GM23338 (cell line): ENCODE measurements around the gene SAP130. TPM values are rescaled to one million over a fixed set of nuclear protein-coding genes. Genes with fewer than 3 reads are reported as not detected.

ENCODE experiments used
- ATAC-seq: fragments of 200-7000 bp; cut with Tn5 transposase; 3 replicates; pipeline ENCODE4 v1.9.1; 2020
- DNase-seq: peaks from one replicate; pipeline ENCODE4 v3.0.0-alpha.2; 2015; ENCODE audit warnings: low spot score
- H2AFZ ChIP-seq: fragments of 200-600 bp; sonication (generic); 2 replicates; pipeline ENCODE4 v1.8.0; 2016; ENCODE audit warnings: antibody characterized with exemption, mild to moderate bottlenecking, moderate library complexity
- H3F3A ChIP-seq: fragments of 200-600 bp; sonication (generic); replicated peaks from 2 replicates; pipeline ENCODE4 v1.8.0; 2017; ENCODE audit warnings: antibody characterized with exemption, mixed run types, low read depth
- H3K27ac ChIP-seq: fragments of 200-600 bp; sonication (generic); 2 replicates; pipeline ENCODE4 v1.6.1; 2016; ENCODE audit warnings: low read depth
- H3K27me3 ChIP-seq: fragments of 200-600 bp; sonication (generic); 2 replicates; pipeline ENCODE4 v1.8.0; 2016; ENCODE audit warnings: mild to moderate bottlenecking, mixed run types, moderate library complexity; ENCODE audit not compliant: insufficient read depth
- H3K36me3 ChIP-seq: fragments of 200-600 bp; sonication (generic); 2 replicates; pipeline ENCODE4 v1.8.0; 2016; ENCODE audit warnings: mild to moderate bottlenecking; ENCODE audit not compliant: insufficient read depth
- H3K4me1 ChIP-seq: fragments of 200-600 bp; sonication (generic); 2 replicates; pipeline ENCODE4 v1.8.0; 2016; ENCODE audit warnings: mild to moderate bottlenecking, moderate library complexity; ENCODE audit not compliant: insufficient read depth
- H3K4me2 ChIP-seq: fragments of 200-600 bp; sonication (generic); 2 replicates; pipeline ENCODE4 v1.7.1; 2017; ENCODE audit warnings: mixed run types
- H3K4me3 ChIP-seq: fragments of 200-600 bp; sonication (generic); 2 replicates; pipeline ENCODE4 v1.6.1; 2016; ENCODE audit warnings: mixed run types
- H3K79me2 ChIP-seq: fragments of 200-600 bp; sonication (generic); replicated peaks from 2 replicates; pipeline ENCODE4 v1.8.0; 2017; ENCODE audit warnings: mild to moderate bottlenecking; ENCODE audit not compliant: insufficient read depth
- H3K9me2 ChIP-seq: fragments of 200-600 bp; sonication (generic); 2 replicates; pipeline ENCODE4 v1.8.0; 2017; ENCODE audit not compliant: insufficient read depth
- H4K20me1 ChIP-seq: fragments of 200-600 bp; sonication (generic); replicated peaks from 2 replicates; pipeline ENCODE4 v1.8.0; 2017; ENCODE audit warnings: mild to moderate bottlenecking; ENCODE audit not compliant: insufficient read depth
- H3K27ac Mint-ChIP-seq: 2 replicates; pipeline ENCODE4 v1.8.0; 2020; ENCODE audit warnings: inconsistent platforms, mild to moderate bottlenecking, moderate library complexity, mixed read lengths
- H3K27me3 Mint-ChIP-seq: 3 replicates; pipeline ENCODE4 v1.8.0; 2022; ENCODE audit warnings: low read depth, mild to moderate bottlenecking, moderate library complexity, mixed read lengths, inconsistent platforms; ENCODE audit not compliant: insufficient read depth, poor library complexity
- H3K36me3 Mint-ChIP-seq: 3 replicates; pipeline ENCODE4 v1.8.0; 2021; ENCODE audit warnings: low read depth, mild to moderate bottlenecking, inconsistent platforms, moderate library complexity, mixed read lengths
- H3K4me1 Mint-ChIP-seq: 3 replicates; pipeline ENCODE4 v1.8.0; 2020; ENCODE audit warnings: mild to moderate bottlenecking, inconsistent platforms, mixed read lengths
- H3K4me3 Mint-ChIP-seq: 3 replicates; pipeline ENCODE4 v1.8.0; 2021; ENCODE audit warnings: moderate library complexity, mild to moderate bottlenecking, inconsistent platforms, mixed read lengths
- H3K9me3 Mint-ChIP-seq: 3 replicates; pipeline ENCODE4 v1.8.0; 2020; ENCODE audit warnings: moderate library complexity, mild to moderate bottlenecking, inconsistent platforms, mixed read lengths
- CREB1 ChIP-seq: fragments of 250-450 bp; sonication (Bioruptor Pico); IDR thresholded peaks from 2 replicates; pipeline ENCODE4 v1.5.0; 2020; ENCODE audit warnings: low read depth, mild to moderate bottlenecking, moderate library complexity
- CTCF ChIP-seq, 2 experiments: fragments of 200-600 bp in 1 of 2; sonication (generic) in 1 of 2; conservative IDR thresholded peaks; 2 replicates each; pipeline versions ENCODE4 v1.5.1 to v1.6.1; 2016 to 2017; ENCODE audit warnings: antibody characterized with exemption in 2 of 2, low read depth in 2 of 2, mild to moderate bottlenecking in 2 of 2, moderate library complexity in 1 of 2
- ETS1 ChIP-seq: IDR thresholded peaks from 2 replicates; pipeline ENCODE4 v1.6.1; 2016; ENCODE audit warnings: antibody characterized with exemption
- EZH2 ChIP-seq: fragments of 200-600 bp; sonication (generic); IDR thresholded peaks from one replicate; pipeline ENCODE4 v1.8.0; 2017; ENCODE audit warnings: antibody characterized with exemption, mild to moderate bottlenecking, low read depth; ENCODE audit not compliant: unreplicated experiment
- EZH2phosphoT487 ChIP-seq: fragments of 200-600 bp; sonication (generic); IDR thresholded peaks from one replicate; pipeline ENCODE4 v1.8.1; 2018; ENCODE audit warnings: antibody characterized with exemption; ENCODE audit not compliant: unreplicated experiment
- JUNB ChIP-seq: IDR thresholded peaks from one replicate; pipeline ENCODE4 v1.6.1; 2016; ENCODE audit warnings: antibody characterized with exemption; ENCODE audit not compliant: unreplicated experiment
- NANOG ChIP-seq: IDR thresholded peaks from 2 replicates; pipeline ENCODE4 v1.6.1; 2016; ENCODE audit warnings: antibody characterized with exemption, borderline replicate concordance
- POLR2AphosphoS5 ChIP-seq: IDR thresholded peaks from 2 replicates; pipeline ENCODE4 v1.6.1; 2016; ENCODE audit warnings: antibody characterized with exemption, low read depth
- STAT1 ChIP-seq: IDR thresholded peaks from one replicate; pipeline ENCODE4 v1.6.1; 2016; ENCODE audit warnings: antibody characterized with exemption; ENCODE audit not compliant: unreplicated experiment
- ZNF114 ChIP-seq: fragments of 250-450 bp; sonication (Bioruptor Pico); IDR thresholded peaks from 2 replicates; pipeline ENCODE4 v1.5.0; 2020; ENCODE audit warnings: mild to moderate bottlenecking, moderate library complexity
- ZNF331 ChIP-seq: fragments of 250-450 bp; sonication (Bioruptor Pico); IDR thresholded peaks from 2 replicates; pipeline ENCODE4 v1.5.0; 2020; ENCODE audit warnings: low read depth, mild to moderate bottlenecking, moderate library complexity
- polyA plus RNA-seq: library from polyadenylated mRNA; unstranded; fragments of >200 nt; fragmentation: Nextera tagmentation; extraction: Ambion mirVana; gene quantifications from 2 replicates; pipeline ENCODE4 v1.2.1, GENCODE V29; 2016
- total RNA-seq: library from RNA; depleted of rRNA; stranded (reverse); fragments of >200 nt; shearing (Covaris generic); gene quantifications from 2 replicates; pipeline ENCODE4 v1.2.3, GENCODE V29; 2014
- TF ChIP-seq, protein P1 (sequence below): fragments of 250-450 bp; sonication (Bioruptor Pico); IDR thresholded peaks from 2 replicates; pipeline ENCODE4 v1.5.0; 2020; ENCODE audit warnings: mild to moderate bottlenecking, moderate library complexity
- TF ChIP-seq, protein P2 (sequence below): IDR thresholded peaks from one replicate; pipeline ENCODE4 v1.6.1; 2018; ENCODE audit warnings: antibody characterized with exemption; ENCODE audit not compliant: unreplicated experiment

Gene SAP130
- total and polyA plus RNA-seq, 2 experiments from 2014 or later = 19.5 to 35.1 TPM

GRCh38 chr2:127927384-127927783, 100.5 kb downstream of the SAP130 start:
- H3K27me3 Mint-ChIP-seq = peaks cover 6% of the 10 kb centered on the region
- H3K27ac Mint-ChIP-seq = no peak overlapping the region
- TF ChIP-seq STAT1 (no peak), JUNB (no peak), ZNF114 (CRISPR knock-in tag) (no peak), ZNF331 (CRISPR knock-in tag) (no peak), CTCF (conservative IDR thresholded peaks at IDR 0.05; ENCODE audit: low read depth in 2 of 2) (no peak), EZH2 (no peak), EZH2phosphoT487 (no peak), NANOG (no peak), POLR2AphosphoS5 (no peak), CREB1 (CRISPR knock-in tag) (no peak), ETS1 (no peak)
- TF ChIP-seq, protein P1, sequence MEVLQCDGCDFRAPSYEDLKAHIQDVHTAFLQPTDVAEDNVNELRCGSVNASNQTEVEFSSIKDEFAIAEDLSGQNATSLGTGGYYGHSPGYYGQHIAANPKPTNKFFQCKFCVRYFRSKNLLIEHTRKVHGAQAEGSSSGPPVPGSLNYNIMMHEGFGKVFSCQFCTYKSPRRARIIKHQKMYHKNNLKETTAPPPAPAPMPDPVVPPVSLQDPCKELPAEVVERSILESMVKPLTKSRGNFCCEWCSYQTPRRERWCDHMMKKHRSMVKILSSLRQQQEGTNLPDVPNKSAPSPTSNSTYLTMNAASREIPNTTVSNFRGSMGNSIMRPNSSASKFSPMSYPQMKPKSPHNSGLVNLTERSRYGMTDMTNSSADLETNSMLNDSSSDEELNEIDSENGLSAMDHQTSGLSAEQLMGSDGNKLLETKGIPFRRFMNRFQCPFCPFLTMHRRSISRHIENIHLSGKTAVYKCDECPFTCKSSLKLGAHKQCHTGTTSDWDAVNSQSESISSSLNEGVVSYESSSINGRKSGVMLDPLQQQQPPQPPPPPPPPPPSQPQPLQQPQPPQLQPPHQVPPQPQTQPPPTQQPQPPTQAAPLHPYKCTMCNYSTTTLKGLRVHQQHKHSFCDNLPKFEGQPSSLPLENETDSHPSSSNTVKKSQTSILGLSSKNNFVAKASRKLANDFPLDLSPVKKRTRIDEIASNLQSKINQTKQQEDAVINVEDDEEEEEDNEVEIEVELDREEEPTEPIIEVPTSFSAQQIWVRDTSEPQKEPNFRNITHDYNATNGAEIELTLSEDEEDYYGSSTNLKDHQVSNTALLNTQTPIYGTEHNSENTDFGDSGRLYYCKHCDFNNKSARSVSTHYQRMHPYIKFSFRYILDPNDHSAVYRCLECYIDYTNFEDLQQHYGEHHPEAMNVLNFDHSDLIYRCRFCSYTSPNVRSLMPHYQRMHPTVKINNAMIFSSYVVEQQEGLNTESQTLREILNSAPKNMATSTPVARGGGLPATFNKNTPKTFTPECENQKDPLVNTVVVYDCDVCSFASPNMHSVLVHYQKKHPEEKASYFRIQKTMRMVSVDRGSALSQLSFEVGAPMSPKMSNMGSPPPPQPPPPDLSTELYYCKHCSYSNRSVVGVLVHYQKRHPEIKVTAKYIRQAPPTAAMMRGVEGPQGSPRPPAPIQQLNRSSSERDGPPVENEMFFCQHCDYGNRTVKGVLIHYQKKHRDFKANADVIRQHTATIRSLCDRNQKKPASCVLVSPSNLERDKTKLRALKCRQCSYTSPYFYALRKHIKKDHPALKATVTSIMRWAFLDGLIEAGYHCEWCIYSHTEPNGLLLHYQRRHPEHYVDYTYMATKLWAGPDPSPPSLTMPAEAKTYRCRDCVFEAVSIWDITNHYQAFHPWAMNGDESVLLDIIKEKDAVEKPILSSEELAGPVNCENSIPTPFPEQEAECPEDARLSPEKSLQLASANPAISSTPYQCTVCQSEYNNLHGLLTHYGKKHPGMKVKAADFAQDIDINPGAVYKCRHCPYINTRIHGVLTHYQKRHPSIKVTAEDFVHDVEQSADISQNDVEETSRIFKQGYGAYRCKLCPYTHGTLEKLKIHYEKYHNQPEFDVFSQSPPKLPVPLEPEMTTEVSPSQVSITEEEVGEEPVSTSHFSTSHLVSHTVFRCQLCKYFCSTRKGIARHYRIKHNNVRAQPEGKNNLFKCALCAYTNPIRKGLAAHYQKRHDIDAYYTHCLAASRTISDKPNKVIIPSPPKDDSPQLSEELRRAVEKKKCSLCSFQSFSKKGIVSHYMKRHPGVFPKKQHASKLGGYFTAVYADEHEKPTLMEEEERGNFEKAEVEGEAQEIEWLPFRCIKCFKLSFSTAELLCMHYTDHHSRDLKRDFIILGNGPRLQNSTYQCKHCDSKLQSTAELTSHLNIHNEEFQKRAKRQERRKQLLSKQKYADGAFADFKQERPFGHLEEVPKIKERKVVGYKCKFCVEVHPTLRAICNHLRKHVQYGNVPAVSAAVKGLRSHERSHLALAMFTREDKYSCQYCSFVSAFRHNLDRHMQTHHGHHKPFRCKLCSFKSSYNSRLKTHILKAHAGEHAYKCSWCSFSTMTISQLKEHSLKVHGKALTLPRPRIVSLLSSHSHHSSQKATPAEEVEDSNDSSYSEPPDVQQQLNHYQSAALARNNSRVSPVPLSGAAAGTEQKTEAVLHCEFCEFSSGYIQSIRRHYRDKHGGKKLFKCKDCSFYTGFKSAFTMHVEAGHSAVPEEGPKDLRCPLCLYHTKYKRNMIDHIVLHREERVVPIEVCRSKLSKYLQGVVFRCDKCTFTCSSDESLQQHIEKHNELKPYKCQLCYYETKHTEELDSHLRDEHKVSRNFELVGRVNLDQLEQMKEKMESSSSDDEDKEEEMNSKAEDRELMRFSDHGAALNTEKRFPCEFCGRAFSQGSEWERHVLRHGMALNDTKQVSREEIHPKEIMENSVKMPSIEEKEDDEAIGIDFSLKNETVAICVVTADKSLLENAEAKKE (CRISPR knock-in tag) = no peak
- TF ChIP-seq, protein P2, sequence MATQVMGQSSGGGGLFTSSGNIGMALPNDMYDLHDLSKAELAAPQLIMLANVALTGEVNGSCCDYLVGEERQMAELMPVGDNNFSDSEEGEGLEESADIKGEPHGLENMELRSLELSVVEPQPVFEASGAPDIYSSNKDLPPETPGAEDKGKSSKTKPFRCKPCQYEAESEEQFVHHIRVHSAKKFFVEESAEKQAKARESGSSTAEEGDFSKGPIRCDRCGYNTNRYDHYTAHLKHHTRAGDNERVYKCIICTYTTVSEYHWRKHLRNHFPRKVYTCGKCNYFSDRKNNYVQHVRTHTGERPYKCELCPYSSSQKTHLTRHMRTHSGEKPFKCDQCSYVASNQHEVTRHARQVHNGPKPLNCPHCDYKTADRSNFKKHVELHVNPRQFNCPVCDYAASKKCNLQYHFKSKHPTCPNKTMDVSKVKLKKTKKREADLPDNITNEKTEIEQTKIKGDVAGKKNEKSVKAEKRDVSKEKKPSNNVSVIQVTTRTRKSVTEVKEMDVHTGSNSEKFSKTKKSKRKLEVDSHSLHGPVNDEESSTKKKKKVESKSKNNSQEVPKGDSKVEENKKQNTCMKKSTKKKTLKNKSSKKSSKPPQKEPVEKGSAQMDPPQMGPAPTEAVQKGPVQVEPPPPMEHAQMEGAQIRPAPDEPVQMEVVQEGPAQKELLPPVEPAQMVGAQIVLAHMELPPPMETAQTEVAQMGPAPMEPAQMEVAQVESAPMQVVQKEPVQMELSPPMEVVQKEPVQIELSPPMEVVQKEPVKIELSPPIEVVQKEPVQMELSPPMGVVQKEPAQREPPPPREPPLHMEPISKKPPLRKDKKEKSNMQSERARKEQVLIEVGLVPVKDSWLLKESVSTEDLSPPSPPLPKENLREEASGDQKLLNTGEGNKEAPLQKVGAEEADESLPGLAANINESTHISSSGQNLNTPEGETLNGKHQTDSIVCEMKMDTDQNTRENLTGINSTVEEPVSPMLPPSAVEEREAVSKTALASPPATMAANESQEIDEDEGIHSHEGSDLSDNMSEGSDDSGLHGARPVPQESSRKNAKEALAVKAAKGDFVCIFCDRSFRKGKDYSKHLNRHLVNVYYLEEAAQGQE = no peak
- Histone ChIP-seq H3K9me2 (no peaks in the 10 kb centered on the region), H2AFZ (no peak overlapping the region), H4K20me1 (no peaks in the 10 kb centered on the region), H3F3A (no peaks in the 10 kb centered on the region), H3K36me3 (no peaks in the 10 kb centered on the region), H3K4me2 (no peak overlapping the region), H3K4me3 (no peak overlapping the region), H3K79me2 (no peaks in the 10 kb centered on the region), H3K27ac (no peak overlapping the region), H3K27me3 (no peaks in the 10 kb centered on the region), H3K4me1 (no peaks in the 10 kb centered on the region)
- ATAC-seq (no peak), DNase-seq (peak; percentile 6)
- no peak overlapping the region for H3K4me3 Mint-ChIP-seq
- H3K4me1 Mint-ChIP-seq = no peaks in the 10 kb centered on the region
- H3K36me3 Mint-ChIP-seq = no peaks in the 10 kb centered on the region
- H3K9me3 Mint-ChIP-seq = no peaks in the 10 kb centered on the region
